Transverse colon (tissue), 4 donors: ENCODE results near the gene EEF1AKMT2. TPM values are rescaled to one million over a fixed set of nuclear protein-coding genes. Genes with fewer than 3 reads are reported as not detected.

ENCODE experiments used
- DNase-seq: peaks from one replicate; pipeline ENCODE4 v3.0.0-alpha.2; 2019
- H3K27ac ChIP-seq, 4 donors: fragments of 200-600 bp; sonication (generic); 2 replicates each; pipeline ENCODE4 v1.5.1; 2016 to 2018; ENCODE audit warnings: inconsistent platforms in 4 of 4
- H3K27me3 ChIP-seq: fragments of 200-600 bp; sonication (generic); 2 replicates; pipeline ENCODE4 v1.5.1; 2017; ENCODE audit warnings: inconsistent platforms
- H3K36me3 ChIP-seq, 4 donors: fragments of 200-600 bp; sonication (generic); 2 replicates each; pipeline ENCODE4 v1.5.1; 2017 to 2019; ENCODE audit warnings: inconsistent platforms in 4 of 4
- H3K4me1 ChIP-seq, 4 donors: fragments of 200-600 bp; sonication (generic); 2 replicates each; pipeline ENCODE4 v1.5.1; 2017 to 2020; ENCODE audit warnings: inconsistent platforms in 4 of 4
- H3K4me3 ChIP-seq, 4 donors: fragments of 200-600 bp; sonication (generic); 1 replicate in 1 of 4; 2 replicates in 3 of 4; pipeline versions ENCODE4 v1.5.1 to v1.6.1; 2017 to 2019; ENCODE audit warnings: inconsistent platforms in 4 of 4
- H3K9me3 ChIP-seq, 2 donors: fragments of 200-600 bp; sonication (generic); 2 replicates each; pipeline ENCODE4 v1.5.1; 2017 to 2019; ENCODE audit warnings: inconsistent platforms in 2 of 2
- EP300 ChIP-seq: sonication (generic); formaldehyde crosslinking; IDR thresholded peaks from one replicate; pipeline ENCODE4 v1.6.1; 2017; ENCODE audit warnings: antibody characterized with exemption, low read depth
- POLR2A ChIP-seq: fragments of 450-650 bp; IDR thresholded peaks from one replicate; pipeline ENCODE4 v1.6.1; 2016; ENCODE audit warnings: antibody characterized with exemption, mild to moderate bottlenecking, moderate library complexity
- POLR2AphosphoS5 ChIP-seq, 3 donors: sonication (generic); formaldehyde crosslinking; IDR thresholded peaks; one replicate each; pipeline ENCODE4 v1.6.1; 2016; ENCODE audit warnings: antibody characterized with exemption in 3 of 3
- WGBS, 2 donors: methylation state at CpG; one replicate each; pipeline ENCODE4 v1.1.5; 2018; ENCODE audit warnings: low coverage in 1 of 2; 5-methylcytosine and 5-hydroxymethylcytosine counted together
- in situ Hi-C, 4 donors: fragments of 200-750 bp; cut with MboI; loops; one replicate each; pipeline versions ENCODE4 v1.15.0 to v1.15.1; 2017; ENCODE audit warnings: low sequenced_read_pairs in 3 of 4, low pct_ligation_motif_present in 1 of 4, low pct_unique_long_range_greater_than_20kb in 1 of 4
- intact Hi-C: fragments of 100-400 bp; cut with DNase I; formaldehyde crosslinking; loops from one replicate; pipeline ENCODE4 v1.15.1; 2023; ENCODE audit warnings: low total_unique reads
- total RNA-seq, 4 donors: library from RNA; depleted of rRNA; stranded (reverse); fragments of >200 nt; gene quantifications; one replicate each; pipeline ENCODE4 v1.1.0, GENCODE V29; 2016
- TF ChIP-seq, protein P1 (sequence below), 5 experiments: fragments of 200-600 bp in 3 of 5; fragments of 450-650 bp in 2 of 5; sonication (generic) in 3 of 5; IDR thresholded peaks; 1 replicate in 2 of 5; 2 replicates in 3 of 5; pipeline ENCODE4 v1.5.1; 2016 to 2017; ENCODE audit warnings: antibody characterized with exemption in 5 of 5, inconsistent platforms in 3 of 5, mild to moderate bottlenecking in 2 of 5, moderate library complexity in 1 of 5

Gene EEF1AKMT2
- total RNA-seq, 4 donors from 2014 or later = 5.2 to 19.1 (median 10.6) TPM

- Histone ChIP-seq H3K36me3 (no peaks in the 10 kb centered on the region), H3K27me3 (no peaks in the 10 kb centered on the region), H3K4me3 (no peak overlapping the region), H3K9me3 (no peaks in the 10 kb centered on the region), H3K4me1 (peaks cover 91 to 100% (median 99%) of the 10 kb centered on the region in 4 donors), H3K27ac (peak overlapping the region; percentile 86 to 94 (median 89))
- TF ChIP-seq EP300 (no peak), POLR2A (no peak), POLR2AphosphoS5 (IDR thresholded peaks at IDR 0.05) (no peak)
- TF ChIP-seq, protein P1, sequence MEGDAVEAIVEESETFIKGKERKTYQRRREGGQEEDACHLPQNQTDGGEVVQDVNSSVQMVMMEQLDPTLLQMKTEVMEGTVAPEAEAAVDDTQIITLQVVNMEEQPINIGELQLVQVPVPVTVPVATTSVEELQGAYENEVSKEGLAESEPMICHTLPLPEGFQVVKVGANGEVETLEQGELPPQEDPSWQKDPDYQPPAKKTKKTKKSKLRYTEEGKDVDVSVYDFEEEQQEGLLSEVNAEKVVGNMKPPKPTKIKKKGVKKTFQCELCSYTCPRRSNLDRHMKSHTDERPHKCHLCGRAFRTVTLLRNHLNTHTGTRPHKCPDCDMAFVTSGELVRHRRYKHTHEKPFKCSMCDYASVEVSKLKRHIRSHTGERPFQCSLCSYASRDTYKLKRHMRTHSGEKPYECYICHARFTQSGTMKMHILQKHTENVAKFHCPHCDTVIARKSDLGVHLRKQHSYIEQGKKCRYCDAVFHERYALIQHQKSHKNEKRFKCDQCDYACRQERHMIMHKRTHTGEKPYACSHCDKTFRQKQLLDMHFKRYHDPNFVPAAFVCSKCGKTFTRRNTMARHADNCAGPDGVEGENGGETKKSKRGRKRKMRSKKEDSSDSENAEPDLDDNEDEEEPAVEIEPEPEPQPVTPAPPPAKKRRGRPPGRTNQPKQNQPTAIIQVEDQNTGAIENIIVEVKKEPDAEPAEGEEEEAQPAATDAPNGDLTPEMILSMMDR (IDR thresholded peaks at IDR 0.05) = no peak
- 69% methylated on average over 2 of the region's 2 CpGs; no CpG with 5 or more reads in 1 of the 2 donors for WGBS, 2 donors
- DNase-seq = no peak
- in situ Hi-C loops (loop anchor here in 2 of 4 donors (10.0 to 25.0 kb wide), 2 partner anchors 93 to 100 kb away; no protein-coding TSS in a partner anchor), intact Hi-C loops (no loop called here)
These were observed 54.0 kb downstream of the EEF1AKMT2 start for GRCh38 chr10:124737708-124738107.

GRCh38 chr10:124737221-124737620, 54.5 kb downstream of the EEF1AKMT2 start:
- Histone ChIP-seq H3K4me1 (peaks cover 95 to 100% (median 99%) of the 10 kb centered on the region in 4 donors), H3K9me3 (no peaks in the 10 kb centered on the region), H3K4me3 (peak overlapping the region in 1 of 4 donors; percentile 2), H3K27ac (peak overlapping the region; percentile 86 to 94 (median 89)), H3K27me3 (no peaks in the 10 kb centered on the region), H3K36me3 (no peaks in the 10 kb centered on the region)
- DNase-seq = no peak
- TF ChIP-seq POLR2AphosphoS5 (IDR thresholded peaks at IDR 0.05) (no peak), POLR2A (no peak), EP300 (no peak)
- TF ChIP-seq, protein P1 (IDR thresholded peaks at IDR 0.05) = no peak
- in situ Hi-C loops = loop anchor here in 2 of 4 donors (10.0 to 25.0 kb wide), 2 partner anchors 92 to 100 kb away; no protein-coding TSS in a partner anchor
- 25 to 47% methylated on average over 2 to 7 of the region's 7 CpGs for WGBS, 2 donors
- intact Hi-C loops = no loop called here

GRCh38 chr10:124736491-124737136, 55.1 kb downstream of the EEF1AKMT2 start:
- peak overlapping the region in 1 of 4 donors; percentile 33 for H3K4me3 ChIP-seq
- intact Hi-C loops = no loop called here
- in situ Hi-C loops = loop anchor here in 2 of 4 donors (10.0 to 25.0 kb wide), 2 partner anchors 92 to 99 kb away; no protein-coding TSS in a partner anchor

More at GRCh38 chr10:124736491-124737136, 55.1 kb downstream of the EEF1AKMT2 start:
- peak; percentile 86 for DNase-seq
- Histone ChIP-seq H3K9me3 (no peaks in the 10 kb centered on the region), H3K36me3 (no peaks in the 10 kb centered on the region), H3K27me3 (no peaks in the 10 kb centered on the region), H3K4me1 (peaks cover 90 to 100% (median 97%) of the 10 kb centered on the region in 4 donors), H3K27ac (peak overlapping the region; percentile 86 to 94 (median 89))
- 41% methylated on average over 11 of the region's 11 CpGs; no CpG with 5 or more reads in 1 of the 2 donors for WGBS, 2 donors
- TF ChIP-seq POLR2AphosphoS5 (IDR thresholded peaks at IDR 0.05) (peak; percentile 68 to 82 (median 72)), EP300 (no peak)
- TF ChIP-seq, protein P1 (IDR thresholded peaks at IDR 0.05) = peak in 1 of 5 experiments; percentile 29
